ENCODE results near the gene BMX.

Gene BMX

DNA sequence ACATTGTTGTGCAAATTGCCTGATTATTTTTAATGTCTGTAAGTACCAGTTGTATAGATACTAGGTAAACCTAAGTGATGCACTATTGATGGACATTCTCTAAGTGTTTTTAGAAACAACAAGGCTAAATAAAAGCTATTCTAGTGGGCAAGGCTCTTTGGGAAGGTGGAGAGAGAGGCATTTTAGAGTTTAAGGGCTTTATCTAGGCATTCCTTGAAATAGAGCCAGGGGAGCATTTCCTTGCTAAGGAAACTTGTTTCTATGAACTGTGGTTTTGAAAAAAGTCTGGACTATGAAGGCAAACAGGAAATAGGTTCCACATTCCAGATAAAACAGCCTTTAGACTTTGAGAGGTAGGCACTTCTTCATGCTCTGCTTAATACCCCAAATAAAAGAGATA lies 23.8 kb downstream of the BMX start:
- DNase-seq (ENCODE audit: low spot score), result no peak
- in situ Hi-C loops (cut with MboI; ENCODE audit: low sequenced_read_pairs, unreplicated experiment), result no loop called here
- TF ChIP-seq, protein P1, sequence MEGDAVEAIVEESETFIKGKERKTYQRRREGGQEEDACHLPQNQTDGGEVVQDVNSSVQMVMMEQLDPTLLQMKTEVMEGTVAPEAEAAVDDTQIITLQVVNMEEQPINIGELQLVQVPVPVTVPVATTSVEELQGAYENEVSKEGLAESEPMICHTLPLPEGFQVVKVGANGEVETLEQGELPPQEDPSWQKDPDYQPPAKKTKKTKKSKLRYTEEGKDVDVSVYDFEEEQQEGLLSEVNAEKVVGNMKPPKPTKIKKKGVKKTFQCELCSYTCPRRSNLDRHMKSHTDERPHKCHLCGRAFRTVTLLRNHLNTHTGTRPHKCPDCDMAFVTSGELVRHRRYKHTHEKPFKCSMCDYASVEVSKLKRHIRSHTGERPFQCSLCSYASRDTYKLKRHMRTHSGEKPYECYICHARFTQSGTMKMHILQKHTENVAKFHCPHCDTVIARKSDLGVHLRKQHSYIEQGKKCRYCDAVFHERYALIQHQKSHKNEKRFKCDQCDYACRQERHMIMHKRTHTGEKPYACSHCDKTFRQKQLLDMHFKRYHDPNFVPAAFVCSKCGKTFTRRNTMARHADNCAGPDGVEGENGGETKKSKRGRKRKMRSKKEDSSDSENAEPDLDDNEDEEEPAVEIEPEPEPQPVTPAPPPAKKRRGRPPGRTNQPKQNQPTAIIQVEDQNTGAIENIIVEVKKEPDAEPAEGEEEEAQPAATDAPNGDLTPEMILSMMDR (IDR thresholded peaks at IDR 0.05; ENCODE audit: borderline replicate concordance, control extremely low read depth, extremely low read depth, insufficient read depth, missing control alignments), result no peak

DNA sequence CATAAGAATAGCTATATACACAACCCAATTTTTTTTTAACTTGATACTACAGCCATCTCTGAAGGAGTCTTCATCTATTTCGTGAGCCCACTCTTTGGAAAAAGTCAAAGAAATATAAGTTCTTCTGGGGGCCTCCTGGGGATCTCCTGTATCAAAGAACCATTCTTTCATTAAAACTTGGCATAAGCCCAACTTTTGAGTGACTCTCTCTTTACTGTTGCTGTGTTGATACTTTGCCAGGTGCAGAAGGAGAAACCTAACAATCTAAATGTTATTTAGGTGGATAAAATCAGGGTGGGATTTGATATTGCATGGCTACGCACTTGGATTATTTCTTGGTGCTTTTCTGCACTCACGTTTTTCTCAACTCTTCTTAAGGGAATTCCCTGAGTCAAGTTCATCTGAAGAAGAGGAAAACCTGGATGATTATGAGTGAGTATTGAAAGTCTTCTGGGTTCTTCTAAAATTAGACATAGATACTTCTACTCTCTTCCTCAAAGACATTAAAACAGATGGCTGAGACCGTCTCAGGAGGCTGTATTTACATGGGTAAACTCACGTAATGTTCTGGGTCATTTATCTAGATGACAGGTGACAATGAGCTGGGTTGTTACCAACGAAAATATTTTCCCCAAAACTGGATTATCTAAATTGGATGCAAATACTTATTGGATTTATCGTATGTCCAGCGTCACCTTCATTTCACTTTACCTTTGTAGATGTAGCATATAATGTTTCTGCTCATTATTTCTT lies 25.2 kb downstream of the BMX start:
- DNase-seq (ENCODE audit: low spot score), result no peak
- TF ChIP-seq, protein P1 (IDR thresholded peaks at IDR 0.05; ENCODE audit: borderline replicate concordance, control extremely low read depth, extremely low read depth, insufficient read depth, missing control alignments), result no peak
- in situ Hi-C loops (cut with MboI; ENCODE audit: low sequenced_read_pairs, unreplicated experiment), result no loop called here

DNA sequence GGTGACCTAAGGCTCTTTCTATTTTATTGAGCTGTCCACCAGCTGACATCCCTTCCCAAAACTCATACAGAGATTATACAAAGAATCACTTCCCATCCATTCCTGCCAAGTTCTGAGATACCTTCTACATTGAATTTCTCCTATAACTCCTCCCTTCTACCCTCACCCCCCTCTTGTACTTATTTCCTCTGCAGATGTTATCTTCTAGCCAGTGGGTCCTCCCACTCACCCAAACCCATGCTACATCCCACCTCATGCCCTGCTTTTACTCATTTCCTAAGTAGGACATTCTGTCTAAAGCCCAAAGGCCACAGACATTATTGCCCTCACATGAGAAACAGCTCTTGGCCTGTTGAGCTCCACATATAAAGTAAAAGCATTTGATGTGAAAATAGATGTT lies 28.6 kb downstream of the BMX start:
- in situ Hi-C loops (cut with MboI; ENCODE audit: low sequenced_read_pairs, unreplicated experiment), result no loop called here
- TF ChIP-seq, protein P1 (IDR thresholded peaks at IDR 0.05; ENCODE audit: borderline replicate concordance, control extremely low read depth, extremely low read depth, insufficient read depth, missing control alignments), result no peak
- DNase-seq (ENCODE audit: low spot score), result no peak

DNA sequence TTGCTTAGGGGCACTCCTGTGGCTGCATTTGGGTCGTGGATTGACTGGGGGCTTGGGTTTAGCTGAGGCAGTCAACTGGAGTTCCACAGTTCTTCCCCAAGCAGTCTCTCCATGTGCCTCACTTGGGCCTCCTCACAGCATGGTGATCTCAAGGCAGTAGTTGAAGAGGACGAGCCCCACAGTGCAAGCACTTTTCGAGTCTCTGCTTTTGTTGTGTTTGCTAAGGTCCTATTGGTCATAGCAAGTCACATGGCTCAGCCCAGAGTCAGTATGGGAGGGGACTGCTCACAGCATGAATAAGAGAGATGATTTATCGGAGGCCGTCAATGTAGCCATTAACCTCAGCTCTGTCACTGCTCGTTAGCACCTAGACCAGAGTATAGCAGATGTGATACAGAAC lies 29.7 kb downstream of the BMX start:
- TF ChIP-seq, protein P1 (IDR thresholded peaks at IDR 0.05; ENCODE audit: borderline replicate concordance, control extremely low read depth, extremely low read depth, insufficient read depth, missing control alignments), result no peak
- no peak for DNase-seq (ENCODE audit: low spot score)
- in situ Hi-C loops (cut with MboI; ENCODE audit: low sequenced_read_pairs, unreplicated experiment), result no loop called here

DNA sequence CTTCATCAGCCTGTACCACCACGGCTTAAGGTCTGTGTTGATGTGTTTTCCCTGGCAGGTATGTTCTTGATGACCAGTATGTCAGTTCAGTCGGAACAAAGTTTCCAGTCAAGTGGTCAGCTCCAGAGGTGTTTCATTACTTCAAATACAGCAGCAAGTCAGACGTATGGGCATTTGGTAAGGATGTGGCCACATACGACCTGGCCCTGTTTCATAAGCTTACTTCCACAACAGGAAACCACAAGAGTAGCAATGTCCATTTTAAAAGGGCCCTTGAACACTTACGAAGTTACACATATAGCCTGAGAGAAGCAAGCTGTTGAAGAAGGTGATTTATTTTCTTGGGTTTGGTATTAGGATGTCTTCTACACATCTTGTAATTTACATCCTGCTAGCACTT lies 46.1 kb downstream of the BMX start:
- no peak for DNase-seq (ENCODE audit: low spot score)
- TF ChIP-seq, protein P1 (IDR thresholded peaks at IDR 0.05; ENCODE audit: borderline replicate concordance, control extremely low read depth, extremely low read depth, insufficient read depth, missing control alignments), result no peak
- in situ Hi-C loops (cut with MboI; ENCODE audit: low sequenced_read_pairs, unreplicated experiment), result no loop called here

DNA sequence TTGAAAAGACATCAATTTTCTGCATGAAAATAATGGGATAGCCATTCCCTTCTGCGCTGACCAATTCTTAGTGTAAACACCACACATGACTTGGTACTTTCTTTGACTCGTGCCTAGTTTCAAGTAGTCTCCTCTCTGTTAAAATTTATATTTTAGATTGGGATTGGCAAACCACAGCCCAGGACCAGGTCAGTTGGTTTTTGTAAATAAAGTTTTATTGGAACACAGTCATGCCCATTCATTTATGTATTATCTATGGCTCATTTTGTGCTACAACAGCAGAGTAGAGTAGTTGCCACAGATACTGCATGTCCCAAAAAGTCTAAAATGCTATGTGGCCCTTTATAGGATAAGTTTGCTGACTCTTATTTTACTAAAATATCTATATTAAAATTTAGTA lies 46.7 kb downstream of the BMX start:
- in situ Hi-C loops (cut with MboI; ENCODE audit: low sequenced_read_pairs, unreplicated experiment), result no loop called here
- TF ChIP-seq, protein P1 (IDR thresholded peaks at IDR 0.05; ENCODE audit: borderline replicate concordance, control extremely low read depth, extremely low read depth, insufficient read depth, missing control alignments), result no peak

More for the DNA sequence above, 46.7 kb downstream of the BMX start:
- no peak for DNase-seq (ENCODE audit: low spot score)
